ENCODE measurements around the gene SRF. TPM values are rescaled to one million over a fixed set of nuclear protein-coding genes. Genes with fewer than 3 reads are reported as not detected.

SRF gene
- total RNA-seq, 1 donor from 2014 or later = 71.2 TPM

Other genes with a start within 250 kb of the SRF start
- gene CNPY3, start 241.8 kb upstream of the SRF start, total RNA-seq = 49.6 TPM
- gene GNMT, start 210.5 kb upstream of the SRF start, total RNA-seq = not detected
- 8.9 TPM for gene PEX6, start 192.1 kb upstream of the SRF start, total RNA-seq
- 27.7 TPM for gene PPP2R5D, start 186.7 kb upstream of the SRF start, total RNA-seq
- 61.1 TPM for gene MEA1, start 157.3 kb upstream of the SRF start, total RNA-seq
- 64.0 TPM for gene KLHDC3, start 157.0 kb upstream of the SRF start, total RNA-seq
- gene RRP36, start 149.6 kb upstream of the SRF start, total RNA-seq = 20.6 TPM
- gene CUL7, start 117.4 kb upstream of the SRF start, total RNA-seq = 26.7 TPM
- gene MRPL2, start 111.8 kb upstream of the SRF start, total RNA-seq = 42.3 TPM
- 17.8 TPM for gene KLC4, start 111.6 kb upstream of the SRF start, total RNA-seq
- gene PTK7, start 95.0 kb upstream of the SRF start, total RNA-seq = 34.9 TPM
- gene CUL9, start 10.9 kb downstream of the SRF start, total RNA-seq = 36.1 TPM
- 39.1 TPM for gene DNPH1, start 58.2 kb downstream of the SRF start, total RNA-seq
- not detected for gene TTBK1, start 72.2 kb downstream of the SRF start, total RNA-seq
- gene SLC22A7, start 127.0 kb downstream of the SRF start, total RNA-seq = 1.8 TPM
- gene CRIP3, start 137.6 kb downstream of the SRF start, total RNA-seq = not detected
- gene ZNF318, start 198.4 kb downstream of the SRF start, total RNA-seq = 4.4 TPM